NT2/D1 (cell line): ENCODE results near the gene FTMT.

Source experiments
- SUZ12 ChIP-seq: IDR thresholded peaks from 2 replicates; pipeline ENCODE4 v1.6.1; 2011; ENCODE audit not compliant: insufficient read length, insufficient read depth; ENCODE audit errors: extremely low read depth
- ZNF274 ChIP-seq: IDR thresholded peaks from 2 replicates; pipeline ENCODE4 v1.6.1; 2011; ENCODE audit warnings: mild to moderate bottlenecking, low read depth, low read length

GRCh38 chr5:121805911-121806310 lies 45.8 kb upstream of the FTMT start:
- no peak for TF ChIP-seq SUZ12
- no peak for TF ChIP-seq ZNF274
